ENCODE measurements around the gene SCAF4.

GRCh38 chr21:31686272-31686915 lies 45.5 kb downstream of the SCAF4 start:
- TF ChIP-seq CTCF (IDR thresholded peaks at IDR 0.05), result no peak
- no peak for TF ChIP-seq POLR2A (IDR thresholded peaks at IDR 0.05)
